A549 treated with RU486 at 1 μM for 4 hours (cell line): Measurements from ENCODE around the gene ATG13. TPM values are rescaled to one million over a fixed set of nuclear protein-coding genes. Genes with fewer than 3 reads are reported as not detected.

Experiments used
- total RNA-seq: library from RNA; stranded (reverse); fragments of 200-300 nt; extraction: Qiagen RNA extraction; gene quantifications from 5 replicates; pipeline ENCODE4 v1.2.3, GENCODE V29; 2022; ENCODE audit warnings: low read depth

Gene ATG13
- total RNA-seq, result 48.1 to 59.5 TPM (median 55.8 TPM) in 5 replicates

DNA sequence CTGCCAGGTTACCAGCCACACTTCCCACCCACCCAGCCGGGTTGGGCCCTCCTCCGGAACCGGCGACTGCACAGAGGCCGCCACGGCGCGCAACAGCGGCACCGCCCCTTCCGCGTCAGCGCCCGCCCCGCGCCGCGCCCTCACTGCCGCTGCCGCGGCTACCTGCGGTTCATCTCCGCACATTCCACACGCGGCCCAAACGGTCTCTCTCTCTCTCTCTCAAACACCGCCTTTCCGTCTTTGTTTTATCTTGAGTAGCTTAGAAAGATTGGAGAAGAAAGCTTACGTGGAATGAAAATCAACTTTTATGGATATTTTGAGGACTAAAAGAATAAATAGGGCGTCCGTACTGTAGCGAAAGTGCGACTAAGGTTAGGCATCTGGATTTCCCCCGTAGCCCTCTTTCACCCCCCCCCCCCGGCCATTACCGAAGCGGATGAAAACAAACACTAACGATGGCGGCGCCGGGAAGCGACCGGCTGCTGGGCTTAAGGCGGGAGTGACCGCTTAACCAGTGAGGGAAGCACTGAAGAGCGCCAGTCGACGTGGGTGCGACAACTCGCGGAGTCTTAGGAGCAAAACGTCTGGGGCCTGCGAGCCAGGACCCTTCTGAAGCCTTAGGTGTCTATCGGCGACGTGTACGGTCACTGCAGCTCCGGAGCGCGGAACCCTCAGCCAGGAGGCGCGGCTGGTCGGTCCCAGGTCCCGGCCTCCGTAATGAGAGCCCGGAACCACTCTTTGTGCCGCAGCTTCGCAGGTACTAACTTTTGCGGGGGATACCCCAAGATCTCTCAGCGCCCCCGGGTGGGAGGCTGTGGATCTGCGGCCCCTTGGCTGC, at the start of gene ATG13, which contains the start of gene HARBI1:
Gene ATG13 (plus strand): TSS at position 420 of the 838 bp plus-strand sequence. CDS start 26,739 bp downstream, outside the sequence.
Gene HARBI1 (minus strand): TSS at position 94 of the 838 bp plus-strand sequence. CDS start 990 bp downstream, outside the sequence.

GRCh38 chr11:46593550-46594373, 23.6 kb upstream of the ATG13 start, which contains the start of gene AMBRA1:
Gene AMBRA1 (minus strand): TSS chr11:46594023. CDS start chr11:46548380, 45,643 bp downstream.

DNA sequence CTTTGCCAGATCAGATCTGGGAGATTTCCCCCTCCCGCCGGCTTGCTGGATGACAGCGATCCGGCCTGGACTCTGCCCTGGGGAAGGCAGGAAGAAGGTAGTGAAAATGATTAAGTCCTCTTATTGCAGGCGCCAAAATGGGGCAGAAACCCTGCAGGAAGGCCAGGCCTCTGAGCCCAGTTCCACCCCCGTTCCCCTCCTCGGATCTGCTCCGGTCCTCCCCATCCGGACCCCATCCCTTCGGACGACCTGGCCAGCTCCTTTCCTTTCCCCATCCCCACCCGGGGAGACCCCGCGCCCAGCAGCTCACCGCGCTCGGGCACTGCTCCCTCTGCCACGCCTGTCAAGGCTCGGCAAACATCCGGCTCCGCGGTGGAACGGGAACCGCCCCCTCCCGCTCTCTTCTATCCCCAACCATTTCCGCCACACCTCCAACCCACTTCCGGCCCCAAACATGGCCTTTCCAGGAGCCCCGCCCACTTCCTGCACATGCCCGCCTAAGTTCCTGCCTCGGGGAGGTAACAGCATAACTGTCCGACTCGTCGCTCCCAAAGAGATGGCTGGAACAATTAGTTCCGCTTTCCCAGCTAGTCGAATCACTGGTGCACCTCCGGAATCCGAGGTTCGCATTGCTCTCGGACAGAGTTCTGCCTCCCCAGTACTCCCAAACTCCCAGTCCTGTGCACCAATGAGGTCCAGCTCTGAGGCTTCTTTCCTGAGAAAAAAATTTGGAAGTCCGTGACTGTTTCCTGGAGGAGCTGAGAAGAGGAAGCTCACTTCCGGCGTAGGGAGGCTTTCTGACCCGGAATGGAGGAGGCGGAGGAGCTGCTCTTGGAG, 83.1 kb downstream of the ATG13 start, which contains the start of the genes ARHGAP1 and ZNF408:
Gene ARHGAP1 (minus strand): TSS at position 379 of the 837 bp plus-strand sequence. CDS start 4,512 bp downstream, outside the sequence.
Gene ZNF408 (plus strand): TSS at position 791 of the 837 bp plus-strand sequence. CDS start 17 bp downstream, at position 808.

DNA sequence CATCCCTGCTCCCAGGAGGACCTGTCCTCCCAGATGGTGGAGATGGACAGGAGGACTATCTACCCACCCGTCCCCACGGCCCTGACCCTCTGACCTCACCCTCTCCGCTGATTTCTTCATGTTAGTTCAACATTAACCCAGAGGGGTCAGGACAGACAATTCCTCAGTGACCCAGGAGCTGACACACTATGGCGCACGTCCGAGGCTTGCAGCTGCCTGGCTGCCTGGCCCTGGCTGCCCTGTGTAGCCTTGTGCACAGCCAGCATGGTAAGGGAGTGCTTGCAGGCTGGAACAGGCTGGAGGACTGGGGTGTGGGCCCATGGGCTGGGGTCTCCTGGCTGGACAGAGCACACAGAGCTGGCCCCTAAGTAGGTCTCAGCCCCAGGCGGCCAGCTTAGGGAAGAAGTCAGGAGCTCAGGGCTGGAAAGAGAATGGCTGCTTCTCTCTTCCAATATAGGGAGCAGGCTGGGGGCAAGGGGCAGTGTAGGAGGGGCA, 101.7 kb downstream of the ATG13 start, which contains the start of gene F2:
Gene F2 (plus strand): TSS at position 166 of the 495 bp plus-strand sequence. CDS start 23 bp downstream, at position 189.

Other genes with a start within 250 kb of the ATG13 start
- 16.7 to 22.6 TPM (median 21.1 TPM) in 5 replicates for gene MDK, start 235.9 kb upstream of the ATG13 start, total RNA-seq
- gene CHRM4, start 225.8 kb upstream of the ATG13 start, total RNA-seq, result 0.50 to 0.78 TPM (median 0.67 TPM) in 5 replicates
- 14.1 to 18.5 TPM (median 14.5 TPM) in 5 replicates for gene AMBRA1, start 23.5 kb upstream of the ATG13 start, total RNA-seq
- 4.8 to 6.0 TPM (median 5.7 TPM) in 5 replicates for gene HARBI1, start 326 bp upstream of the ATG13 start, total RNA-seq
- gene ARHGAP1, start 83.1 kb downstream of the ATG13 start, total RNA-seq, result 50.0 to 59.9 TPM (median 57.0 TPM) in 5 replicates
- 15.7 to 19.1 TPM (median 16.8 TPM) in 5 replicates for gene ZNF408, start 83.5 kb downstream of the ATG13 start, total RNA-seq
- gene F2, start 101.7 kb downstream of the ATG13 start, total RNA-seq, result 2.0 to 3.4 TPM (median 2.2 TPM) in 5 replicates
- 58.1 to 81.6 TPM (median 67.0 TPM) in 5 replicates for gene CKAP5, start 228.7 kb downstream of the ATG13 start, total RNA-seq